GM18951 (cell line): Measurements from ENCODE around the gene AWAT1.
"Not testable (repeated sequence)": the region's sequence is repeated elsewhere in the genome, so short reads cannot be mapped to it uniquely, and the experiment has no call there.

Experiments used
- POLR2A ChIP-seq: IDR thresholded peaks from 4 replicates; pipeline ENCODE4 v1.6.1; 2011; ENCODE audit warnings: mild to moderate bottlenecking; ENCODE audit not compliant: insufficient read length, insufficient read depth; ENCODE audit errors: extremely low read depth
- in situ Hi-C: fragments of 300-500 bp; cut with MboI; formaldehyde crosslinking; loops from one replicate; pipeline ENCODE4 v1.12.0; 2022; ENCODE audit warnings: low sequenced_read_pairs, mixed read lengths, inconsistent platforms; ENCODE audit not compliant: unreplicated experiment

AWAT1 gene

DNA sequence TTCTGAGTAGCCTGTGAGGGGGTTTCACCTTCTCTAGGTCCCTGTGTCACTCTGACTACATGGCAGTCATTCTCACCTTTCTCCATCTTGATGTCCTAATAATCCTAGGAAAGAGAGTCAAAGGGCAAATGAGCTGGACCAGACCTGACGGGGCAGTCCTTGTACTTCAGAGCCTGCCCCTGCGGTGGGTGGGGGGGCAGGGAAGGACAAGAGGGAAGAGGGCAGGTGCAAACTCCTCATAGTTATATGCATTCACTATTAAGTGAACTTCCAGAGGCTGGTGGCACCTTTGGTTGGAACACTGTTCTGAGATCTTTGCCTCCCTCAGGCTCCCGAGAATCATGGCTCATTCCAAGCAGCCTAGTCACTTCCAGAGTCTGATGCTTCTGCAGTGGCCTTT, at the start of gene AWAT1:
Gene AWAT1 (plus strand): TSS at position 301 of the 400 bp plus-strand sequence. CDS start 41 bp downstream, at position 342.
- in situ Hi-C loops: no loop called here
- TF ChIP-seq POLR2A: no peak

DNA sequence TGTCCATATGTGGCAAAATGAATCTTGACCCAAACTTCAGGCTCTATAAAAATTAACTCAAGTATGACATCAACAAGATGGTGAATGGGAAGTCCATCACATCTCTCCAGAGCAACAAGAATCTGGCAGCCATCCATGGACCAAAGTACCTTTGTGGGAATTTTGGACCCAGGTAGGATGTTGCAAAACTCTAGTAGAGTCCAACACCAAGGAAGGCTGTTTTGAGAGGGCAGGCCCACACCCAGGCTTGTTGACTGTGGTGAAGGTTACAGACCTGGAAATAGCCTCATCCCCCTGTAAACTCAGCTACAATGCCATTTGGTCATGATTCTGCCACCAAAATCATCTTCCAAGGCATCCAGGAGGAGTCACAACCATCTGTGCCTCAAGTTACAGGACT, 44.2 kb upstream of the AWAT1 start:
- no peak for TF ChIP-seq POLR2A
- in situ Hi-C loops: no loop called here

DNA sequence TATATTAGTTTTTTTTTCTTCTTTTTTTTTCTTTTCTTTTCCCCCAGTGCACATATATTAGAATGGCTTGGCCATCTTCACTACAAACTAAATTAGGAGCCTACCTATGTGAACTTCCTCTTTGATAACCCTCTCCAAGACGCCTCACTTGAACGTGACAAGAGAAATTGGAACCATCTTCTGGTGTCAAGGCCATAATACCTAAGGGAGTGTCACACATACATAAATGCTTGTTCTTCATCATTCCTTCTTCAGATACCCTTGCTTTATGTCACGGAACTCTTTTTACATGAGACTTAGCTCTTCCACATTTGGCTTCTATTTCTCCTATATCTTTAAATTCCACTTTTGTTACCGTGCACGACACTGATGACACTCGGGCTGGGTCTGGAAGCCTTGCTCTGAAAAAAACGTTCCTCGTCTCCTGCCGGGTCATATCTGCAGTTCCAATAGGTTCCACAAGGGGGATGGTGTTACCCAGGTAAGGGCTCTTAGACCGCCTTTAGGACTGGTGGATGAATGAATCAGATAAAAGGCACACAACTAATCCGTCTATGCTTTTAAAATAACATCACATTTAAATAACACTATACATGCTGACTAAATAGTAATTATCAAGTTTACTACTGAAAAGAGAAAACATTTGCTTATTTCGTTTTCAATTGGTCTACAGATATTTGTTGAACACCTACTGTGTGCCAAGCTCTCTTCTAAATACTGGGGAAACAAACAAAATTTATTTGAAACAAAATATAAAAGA, 37.3 kb upstream of the AWAT1 start:
- in situ Hi-C loops: no loop called here

DNA sequence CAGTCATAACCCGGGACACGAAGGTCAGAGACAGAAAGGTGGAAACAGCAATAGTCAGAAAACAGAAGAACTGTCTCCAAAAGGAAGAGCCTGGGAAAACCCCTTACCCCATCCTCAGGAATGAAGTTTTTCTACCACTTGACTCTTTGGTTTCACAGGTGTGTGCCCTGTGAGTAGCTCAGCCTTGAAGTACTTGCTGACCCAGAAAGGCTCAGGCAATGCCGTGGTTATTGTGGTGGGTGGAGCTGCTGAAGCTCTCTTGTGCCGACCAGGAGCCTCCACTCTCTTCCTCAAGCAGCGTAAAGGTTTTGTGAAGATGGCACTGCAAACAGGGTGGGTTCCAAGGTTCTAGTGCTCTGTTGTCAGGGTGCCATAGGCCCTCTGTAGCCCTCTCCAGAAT, 32.7 kb upstream of the AWAT1 start:
- TF ChIP-seq POLR2A: no peak
- in situ Hi-C loops: no loop called here

More for the DNA sequence above, 37.3 kb upstream of the AWAT1 start:
- no peak for TF ChIP-seq POLR2A

DNA sequence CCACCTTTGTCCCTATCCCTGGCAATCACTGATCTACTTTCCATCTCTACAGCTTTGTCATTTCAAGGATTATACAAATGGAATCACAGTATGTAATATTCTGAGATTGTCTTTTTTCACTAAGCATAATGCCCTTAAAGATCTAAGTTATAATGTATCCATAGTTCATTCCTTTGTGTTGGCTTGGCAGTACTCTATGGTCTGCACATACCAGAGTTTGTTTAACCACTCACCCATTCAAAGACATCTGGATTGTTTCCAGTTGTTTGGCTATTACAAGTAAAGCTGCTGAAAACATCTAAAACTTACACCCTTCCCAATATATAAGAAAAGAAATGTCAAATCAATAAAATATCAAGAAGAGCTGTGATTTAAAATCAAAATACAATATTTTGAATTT, 26.0 kb upstream of the AWAT1 start:
- TF ChIP-seq POLR2A: no peak
- in situ Hi-C loops: no loop called here

DNA sequence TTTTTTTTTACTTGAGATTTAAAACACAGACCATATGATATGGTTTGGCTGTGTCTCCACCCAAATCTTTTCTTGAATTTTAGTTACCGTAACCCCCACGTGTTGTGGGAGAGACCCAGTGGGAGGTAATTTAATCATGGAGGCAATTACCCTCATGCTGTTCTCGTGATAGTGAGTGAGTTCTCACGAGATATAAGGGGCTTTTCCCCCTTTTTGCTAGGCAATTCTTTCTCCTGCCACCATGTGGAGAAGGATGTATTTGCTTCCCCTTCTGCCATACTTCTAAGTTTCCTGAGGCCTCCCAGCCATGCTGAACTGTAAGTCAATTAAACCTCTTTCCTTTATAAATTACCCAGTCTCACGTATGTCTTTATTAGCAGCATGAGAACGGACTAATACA, 24.9 kb upstream of the AWAT1 start:
- in situ Hi-C loops: not testable (repeated sequence)

DNA sequence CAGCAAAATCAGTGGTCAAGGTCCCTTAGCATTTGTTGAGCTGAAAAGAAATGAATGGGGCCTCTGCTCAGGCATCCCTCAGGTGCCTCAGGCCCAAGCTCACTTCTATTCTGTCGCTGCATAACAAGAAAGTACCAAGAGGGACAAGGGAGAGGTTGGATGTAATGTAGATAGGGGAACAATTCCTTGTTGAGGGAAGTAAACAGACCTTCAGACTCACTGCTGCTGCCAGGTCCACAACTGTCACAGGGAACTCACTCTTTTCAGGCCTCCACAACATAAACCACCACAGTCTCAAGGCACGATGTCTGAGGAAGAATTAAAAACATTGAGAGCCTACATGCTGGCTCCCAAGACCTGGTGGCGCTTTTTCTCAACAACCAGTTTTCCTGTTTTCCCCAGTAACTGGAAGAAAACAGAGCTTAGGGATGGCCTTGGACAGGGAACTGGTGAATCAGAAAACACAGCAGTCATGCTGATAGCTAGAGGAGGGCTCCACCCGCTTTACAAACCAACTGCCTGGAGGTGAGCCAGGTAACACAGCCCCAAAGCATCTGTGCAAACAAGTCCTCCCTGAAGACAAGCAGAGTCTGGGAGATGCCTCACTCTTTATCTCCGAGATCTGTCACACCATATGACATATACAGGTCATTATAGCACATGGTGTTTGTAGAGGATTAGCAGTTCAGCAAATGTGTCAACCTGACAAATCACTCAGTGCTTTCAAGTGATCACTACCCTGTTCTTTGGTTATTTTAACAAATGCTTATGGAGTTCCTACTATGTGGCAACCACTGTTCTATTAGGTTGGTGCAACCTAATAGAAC, 14.3 kb upstream of the AWAT1 start:
- TF ChIP-seq POLR2A: no peak
- in situ Hi-C loops: no loop called here

DNA sequence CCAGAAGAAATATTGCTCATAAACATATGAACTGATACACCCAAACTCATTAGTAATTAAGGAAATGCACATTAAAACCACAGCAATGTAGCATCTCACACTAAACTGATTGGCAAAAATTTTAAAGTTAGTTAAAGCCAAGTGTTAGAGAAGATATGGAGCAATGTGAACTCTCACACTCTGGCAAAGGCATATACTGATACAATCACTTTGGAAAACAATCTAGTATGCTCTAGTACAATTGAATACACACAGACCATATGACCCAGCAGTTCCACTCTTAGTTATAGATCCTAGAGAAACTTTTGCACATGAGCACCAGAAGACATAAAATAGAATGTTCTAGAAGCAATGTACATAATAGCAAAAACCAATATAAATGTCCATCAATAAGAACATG, 8.4 kb upstream of the AWAT1 start:
- in situ Hi-C loops: no loop called here
- no peak for TF ChIP-seq POLR2A

DNA sequence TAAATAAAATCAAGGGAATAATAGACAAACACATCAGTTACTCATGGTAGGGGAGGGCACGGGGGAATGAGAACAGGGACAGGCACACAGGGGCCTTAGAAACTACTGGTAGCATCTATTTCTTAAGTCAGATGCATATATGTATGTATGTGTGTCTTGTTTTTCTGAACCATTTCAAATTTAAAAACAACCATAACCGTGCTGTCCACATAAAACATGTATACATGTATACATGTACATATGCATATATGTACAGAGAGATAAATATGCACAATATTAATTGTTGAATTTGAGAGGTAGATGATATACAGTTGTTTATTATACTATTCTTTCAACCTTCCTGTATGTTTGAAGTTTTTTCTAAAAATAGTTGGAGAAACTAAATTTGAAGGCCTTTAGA, 7.8 kb upstream of the AWAT1 start:
- in situ Hi-C loops: no loop called here
- TF ChIP-seq POLR2A: no peak

DNA sequence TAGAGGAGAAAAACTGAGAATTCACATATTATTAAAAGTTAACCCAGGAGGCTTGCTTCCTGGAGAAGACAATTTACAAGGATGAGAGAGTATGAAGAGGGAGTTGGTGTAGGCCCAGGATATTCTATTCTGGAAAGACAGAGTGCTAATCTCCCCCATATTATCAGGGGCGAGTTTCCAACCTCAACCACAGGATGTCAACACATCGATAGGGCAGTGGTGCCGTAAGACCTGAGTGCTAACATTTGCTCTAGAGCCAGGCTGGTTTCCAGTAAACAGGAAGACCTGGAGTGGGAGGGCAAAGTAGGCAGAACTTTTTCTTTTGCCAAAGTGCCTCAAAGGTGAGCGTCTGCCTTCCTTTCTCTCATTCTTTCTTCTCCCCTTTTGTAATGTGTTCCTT, 2.8 kb upstream of the AWAT1 start:
- no peak for TF ChIP-seq POLR2A
- in situ Hi-C loops: no loop called here

DNA sequence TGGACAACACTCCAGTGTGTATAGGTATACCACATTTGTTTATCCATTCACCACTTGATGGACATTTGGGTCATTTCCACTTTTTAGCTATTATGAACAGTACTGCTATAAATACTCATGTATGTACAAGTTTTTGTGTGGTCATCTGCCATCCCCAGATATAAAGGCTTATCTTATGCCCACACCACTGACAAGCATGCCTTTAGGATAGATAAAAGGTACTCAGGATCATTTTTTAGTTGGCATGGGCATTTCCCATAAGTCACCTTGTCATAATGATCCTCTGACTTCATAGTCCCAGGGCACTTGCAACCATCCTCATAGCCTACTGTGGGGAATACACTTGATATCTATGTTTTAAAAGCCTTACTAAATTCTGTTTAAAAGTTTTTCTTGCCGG, 6.3 kb downstream of the AWAT1 start:
- no peak for TF ChIP-seq POLR2A
- in situ Hi-C loops: no loop called here

DNA sequence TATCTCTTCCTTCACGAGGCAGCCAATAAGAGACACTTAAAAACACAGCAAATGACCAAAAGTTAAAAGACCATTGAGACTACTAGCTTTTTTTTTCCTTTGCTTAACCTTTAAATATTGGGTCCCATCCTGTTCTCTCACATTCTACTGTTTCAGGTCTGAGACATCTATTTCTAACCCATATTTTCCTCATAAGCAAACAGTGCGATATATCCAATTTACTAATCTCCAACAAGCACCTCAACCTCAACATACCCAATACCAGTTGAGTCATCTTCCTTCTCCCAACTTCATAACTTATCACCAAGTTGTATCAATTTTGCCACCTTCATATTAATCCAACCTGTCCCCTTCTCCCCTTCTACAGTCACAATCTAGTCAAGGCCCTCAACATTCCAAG, 7.0 kb downstream of the AWAT1 start:
- in situ Hi-C loops: no loop called here
- no peak for TF ChIP-seq POLR2A

DNA sequence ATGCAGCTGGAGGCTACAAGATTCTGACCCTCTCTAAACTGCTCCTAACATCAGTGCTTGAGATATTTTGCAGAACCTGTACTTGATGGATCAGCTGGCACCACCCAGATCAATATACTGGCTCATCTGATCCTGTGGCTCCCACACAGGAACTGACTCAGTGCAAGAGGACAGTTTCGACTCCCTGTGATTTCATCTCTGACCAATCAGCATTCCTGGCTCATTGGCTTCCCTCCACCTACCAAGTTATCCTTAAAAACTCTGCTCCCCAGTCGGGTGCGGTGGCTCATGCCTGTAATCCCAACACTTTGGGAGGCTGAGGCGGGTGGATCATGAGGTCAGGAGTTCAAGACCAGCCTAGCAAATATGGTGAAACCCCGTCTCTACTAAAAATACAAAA, 9.1 kb downstream of the AWAT1 start:
- in situ Hi-C loops: not testable (repeated sequence)

DNA sequence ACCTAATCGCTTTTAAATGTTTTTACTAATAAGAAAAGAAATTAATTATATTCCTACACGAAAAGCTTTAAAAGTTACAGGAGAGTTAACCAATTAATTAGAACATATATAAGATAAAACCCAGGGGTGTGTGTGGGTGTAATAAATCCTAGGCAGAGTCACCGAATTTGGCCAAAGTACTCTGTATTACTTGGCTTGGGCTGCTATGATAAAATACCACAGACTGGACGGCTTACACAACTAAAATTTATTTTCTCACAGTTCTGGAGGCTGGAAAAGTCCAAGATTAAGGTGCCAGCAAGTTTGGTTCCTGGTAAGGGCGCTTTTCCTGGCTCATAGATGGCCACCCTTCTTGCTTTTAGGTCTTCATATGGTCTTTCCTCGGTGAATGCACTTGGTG, 10.4 kb downstream of the AWAT1 start:
- in situ Hi-C loops: no loop called here
- no peak for TF ChIP-seq POLR2A
